BE2C (cell line): ENCODE results near the gene HOXB3.

ENCODE experiments used
- DNase-seq: peaks from one replicate; pipeline ENCODE4 v3.0.0-alpha.2; 2020
- H3K27me3 ChIP-seq: fragments of 250-450 bp; sonication (Bioruptor Pico); 2 replicates; pipeline ENCODE4 v1.5.1; 2020; ENCODE audit warnings: mild to moderate bottlenecking
- H3K36me3 ChIP-seq: fragments of 250-450 bp; sonication (Bioruptor Pico); 2 replicates; pipeline ENCODE4 v1.5.1; 2020; ENCODE audit warnings: mild to moderate bottlenecking
- H3K4me1 ChIP-seq: fragments of 250-450 bp; sonication (Bioruptor Pico); 2 replicates; pipeline ENCODE4 v1.5.1; 2020
- H3K4me3 ChIP-seq: 2 replicates; pipeline ENCODE4 v1.5.1; 2011; ENCODE audit warnings: low read depth, low read length
- H3K9me3 ChIP-seq: fragments of 250-450 bp; sonication (Bioruptor Pico); 2 replicates; pipeline ENCODE4 v1.5.1; 2020
- TF ChIP-seq, protein P1 (sequence below): IDR thresholded peaks from 2 replicates; pipeline ENCODE4 v1.5.1; 2012; ENCODE audit warnings: mild to moderate bottlenecking, low read depth, low read length

Gene HOXB3

DNA sequence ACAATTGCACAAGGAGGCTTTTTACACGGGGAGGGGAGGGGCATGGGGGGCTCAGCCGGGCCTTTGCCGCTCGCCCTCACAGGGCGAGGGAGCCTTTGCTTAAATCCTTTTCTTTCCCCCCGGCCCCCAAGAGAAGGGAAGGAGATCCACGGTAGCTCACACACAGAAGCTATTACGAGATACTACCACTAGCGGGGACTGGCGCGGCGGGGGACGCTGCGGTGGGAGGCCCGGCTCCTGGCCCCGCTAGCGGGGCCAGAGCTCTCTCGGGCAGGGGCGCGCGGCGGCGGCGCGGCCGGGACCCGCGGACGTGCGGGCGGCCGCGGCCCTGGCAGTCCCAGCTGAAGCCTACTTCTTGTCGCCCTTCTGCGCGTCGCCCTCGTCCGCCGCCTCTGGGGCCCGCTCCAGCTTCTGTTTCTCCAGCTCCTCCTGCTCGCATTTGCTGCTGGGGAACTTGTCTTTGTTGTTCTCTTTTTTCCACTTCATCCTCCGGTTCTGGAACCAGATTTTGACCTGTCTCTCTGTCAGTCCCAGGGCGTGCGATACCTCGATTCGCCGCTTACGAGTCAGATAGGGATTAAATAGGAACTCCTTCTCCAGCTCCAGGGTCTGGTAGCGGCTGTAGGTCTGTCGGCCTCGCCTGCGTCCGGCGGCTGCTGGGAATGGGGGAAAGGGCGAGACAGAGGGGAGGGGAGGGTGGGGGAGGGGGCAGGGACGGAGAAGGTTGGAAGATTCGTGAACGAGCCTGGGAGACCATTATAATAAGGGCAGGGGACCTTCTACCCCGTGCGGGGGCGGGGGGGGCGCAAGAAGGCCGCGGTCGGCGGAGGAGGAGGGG is 23.0 kb upstream of the HOXB3 start:
- H3K4me1 ChIP-seq: no peaks in the 10 kb centered on the region
- peaks cover 95% of the 10 kb centered on the region for H3K27me3 ChIP-seq
- TF ChIP-seq, protein P1, sequence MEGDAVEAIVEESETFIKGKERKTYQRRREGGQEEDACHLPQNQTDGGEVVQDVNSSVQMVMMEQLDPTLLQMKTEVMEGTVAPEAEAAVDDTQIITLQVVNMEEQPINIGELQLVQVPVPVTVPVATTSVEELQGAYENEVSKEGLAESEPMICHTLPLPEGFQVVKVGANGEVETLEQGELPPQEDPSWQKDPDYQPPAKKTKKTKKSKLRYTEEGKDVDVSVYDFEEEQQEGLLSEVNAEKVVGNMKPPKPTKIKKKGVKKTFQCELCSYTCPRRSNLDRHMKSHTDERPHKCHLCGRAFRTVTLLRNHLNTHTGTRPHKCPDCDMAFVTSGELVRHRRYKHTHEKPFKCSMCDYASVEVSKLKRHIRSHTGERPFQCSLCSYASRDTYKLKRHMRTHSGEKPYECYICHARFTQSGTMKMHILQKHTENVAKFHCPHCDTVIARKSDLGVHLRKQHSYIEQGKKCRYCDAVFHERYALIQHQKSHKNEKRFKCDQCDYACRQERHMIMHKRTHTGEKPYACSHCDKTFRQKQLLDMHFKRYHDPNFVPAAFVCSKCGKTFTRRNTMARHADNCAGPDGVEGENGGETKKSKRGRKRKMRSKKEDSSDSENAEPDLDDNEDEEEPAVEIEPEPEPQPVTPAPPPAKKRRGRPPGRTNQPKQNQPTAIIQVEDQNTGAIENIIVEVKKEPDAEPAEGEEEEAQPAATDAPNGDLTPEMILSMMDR: peak; percentile 12
- no peak overlapping the region for H3K4me3 ChIP-seq
- no peaks in the 10 kb centered on the region for H3K9me3 ChIP-seq
- peak; percentile 52 for DNase-seq
- no peaks in the 10 kb centered on the region for H3K36me3 ChIP-seq

DNA sequence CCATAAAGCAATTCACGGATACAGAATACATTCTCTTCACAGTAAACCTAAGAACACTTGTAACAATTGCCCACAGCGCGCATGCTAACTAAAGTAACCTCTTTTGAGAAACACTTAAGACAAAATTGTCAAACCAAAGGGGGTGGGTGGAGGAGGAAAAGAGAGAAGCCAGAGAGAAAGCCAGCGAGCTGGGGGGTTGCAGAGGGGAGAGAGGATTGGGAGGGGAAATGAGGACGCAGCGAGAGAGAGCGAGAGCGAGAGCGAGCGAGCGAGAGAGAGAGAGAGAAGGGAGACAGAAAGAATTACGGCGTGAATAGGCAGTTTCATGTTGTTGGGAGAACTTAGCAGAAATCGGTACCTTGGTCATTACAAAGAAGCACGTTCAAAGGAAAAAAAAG is 22.4 kb upstream of the HOXB3 start:
- Histone ChIP-seq H3K4me3 (no peak overlapping the region), H3K36me3 (no peaks in the 10 kb centered on the region), H3K4me1 (no peaks in the 10 kb centered on the region), H3K27me3 (peaks cover 95% of the 10 kb centered on the region), H3K9me3 (no peaks in the 10 kb centered on the region)
- TF ChIP-seq, protein P1: no peak
- DNase-seq: no peak

DNA sequence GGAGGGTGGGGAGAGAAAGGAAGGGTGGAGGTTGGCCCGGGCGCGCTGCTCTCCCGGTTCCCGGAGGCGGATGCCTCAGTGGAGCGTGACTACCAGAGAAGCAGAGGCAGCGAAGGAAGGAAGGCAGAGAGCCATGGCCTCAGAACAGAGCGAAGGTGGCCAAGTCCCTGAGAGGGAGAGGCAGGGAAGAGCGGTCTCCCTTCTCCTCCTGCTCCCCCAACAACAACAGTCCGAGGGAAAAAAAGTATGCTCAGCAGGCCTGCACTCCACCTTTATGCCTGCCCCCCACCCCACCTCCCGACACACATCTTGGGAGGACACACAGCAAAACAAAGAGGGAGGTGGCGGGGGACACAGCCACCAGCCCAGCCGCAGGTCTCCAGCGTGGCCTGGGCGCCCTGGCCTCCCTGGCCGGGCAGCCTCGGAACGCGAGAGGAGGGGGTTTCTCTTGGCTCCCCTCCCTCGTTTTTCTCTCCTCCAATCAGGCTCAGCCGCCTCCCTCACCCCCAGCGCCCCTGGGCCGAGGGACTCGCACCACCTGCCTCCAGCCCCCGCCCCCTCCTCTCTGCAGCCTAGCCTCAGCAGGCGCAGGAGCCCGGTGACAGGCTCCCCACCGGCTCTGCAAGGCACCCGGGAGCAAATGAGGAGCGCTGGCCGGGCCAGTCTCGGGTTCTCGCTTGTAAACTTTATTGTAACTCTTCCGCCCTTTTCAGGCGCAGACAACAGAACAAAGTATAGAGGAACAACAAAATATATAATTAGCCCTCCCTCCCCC is 21.8 kb upstream of the HOXB3 start:
- Histone ChIP-seq H3K4me1 (no peaks in the 10 kb centered on the region), H3K4me3 (no peak overlapping the region), H3K36me3 (no peaks in the 10 kb centered on the region), H3K9me3 (no peaks in the 10 kb centered on the region), H3K27me3 (peaks cover 95% of the 10 kb centered on the region)
- TF ChIP-seq, protein P1: no peak
- no peak for DNase-seq

DNA sequence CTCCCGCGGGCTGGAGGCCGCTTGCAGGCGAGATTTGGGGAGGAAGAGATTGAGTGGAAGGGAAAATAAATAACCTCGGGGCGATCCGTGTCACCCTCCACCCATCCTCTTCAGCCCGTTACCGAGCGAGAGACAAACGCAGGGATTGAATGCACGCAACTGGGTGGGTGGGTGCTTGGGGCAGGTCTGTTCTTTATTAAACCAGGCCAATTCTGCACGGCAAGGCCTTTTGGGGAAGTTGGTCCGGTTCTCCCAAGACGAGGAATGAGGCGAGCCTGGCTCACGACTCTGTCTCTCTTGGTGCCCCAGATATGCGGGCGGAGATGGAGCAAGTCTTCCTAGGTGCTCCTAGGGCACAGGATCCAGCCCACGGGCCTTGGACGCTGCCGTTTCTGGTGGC is 21.2 kb upstream of the HOXB3 start:
- TF ChIP-seq, protein P1: no peak
- Histone ChIP-seq H3K27me3 (peaks cover 95% of the 10 kb centered on the region), H3K36me3 (no peaks in the 10 kb centered on the region), H3K4me1 (no peaks in the 10 kb centered on the region), H3K4me3 (peak overlapping the region; percentile 13; the same call in 1 of the 2 replicates), H3K9me3 (no peaks in the 10 kb centered on the region)
- no peak for DNase-seq

DNA sequence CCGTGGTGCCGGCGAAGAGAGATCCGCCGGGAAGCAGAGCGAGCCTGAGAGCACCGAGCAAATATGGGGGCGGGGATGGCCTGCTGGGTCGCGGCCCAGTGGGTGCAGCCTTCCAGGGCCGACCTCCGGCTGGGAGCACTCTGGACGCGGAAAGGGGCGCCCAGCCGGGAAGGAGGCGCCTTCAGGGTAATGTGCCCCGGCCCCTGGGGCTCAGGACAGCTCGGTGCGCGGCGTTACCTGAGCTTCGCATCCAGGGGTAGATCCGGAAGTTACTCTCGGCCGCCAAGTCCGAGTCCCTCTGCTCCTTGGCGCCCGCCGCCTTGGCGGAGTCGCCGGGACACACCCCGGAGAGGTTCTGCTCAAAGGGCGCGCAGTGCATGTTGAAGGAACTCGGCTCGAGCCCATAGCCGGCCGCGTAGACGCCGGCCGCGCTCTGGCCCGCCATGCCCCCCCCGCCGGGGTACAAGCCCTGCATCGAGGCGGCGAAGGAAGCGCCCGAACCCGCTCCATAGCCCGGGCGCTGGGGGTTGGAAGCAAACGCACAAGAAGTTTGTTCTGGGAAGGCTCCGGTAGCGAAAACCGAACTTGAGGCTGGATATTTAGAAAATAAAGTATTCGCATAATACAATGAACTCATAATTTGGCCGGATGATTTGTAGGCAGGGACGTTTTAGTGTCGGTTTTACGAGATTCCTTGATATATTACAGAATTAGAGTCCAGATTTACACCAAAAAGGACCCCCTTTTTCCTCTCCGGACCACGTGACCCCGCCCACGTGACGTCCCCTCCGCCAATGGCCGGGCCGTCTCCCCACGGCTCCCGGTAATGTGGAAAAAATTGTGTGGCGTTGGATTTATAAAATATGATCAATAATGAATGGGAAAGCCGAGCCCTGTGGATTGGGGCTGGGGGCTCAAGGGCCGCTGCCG is 20.5 kb upstream of the HOXB3 start, which contains the start of gene HOXB7:
Gene HOXB7, minus strand, starts transcription at position 736 of the 930 bp plus-strand sequence. Its CDS starts 99 bp downstream, at position 637.
- H3K36me3 ChIP-seq: no peaks in the 10 kb centered on the region
- DNase-seq: no peak
- H3K4me1 ChIP-seq: no peaks in the 10 kb centered on the region
- H3K9me3 ChIP-seq: no peaks in the 10 kb centered on the region
- peak within 1 kb of the TSS; percentile 13; the same call in 1 of the 2 replicates for H3K4me3 ChIP-seq
- H3K27me3 ChIP-seq: peaks cover 95% of the 10 kb centered on the region
- TF ChIP-seq, protein P1: no peak
